K562 (cell line): ENCODE results near the gene CSNK1A1. TPM values are rescaled to one million over a fixed set of nuclear protein-coding genes. Genes with fewer than 3 reads are reported as not detected.
A peak's percentile ranks its signal among the peaks of the same experiment; 100 is the strongest.

Source experiments
- ARID1B ChIP-seq: fragments of 450-650 bp; IDR thresholded peaks from 2 replicates; pipeline ENCODE4 v1.6.1; 2016; ENCODE audit warnings: antibody characterized with exemption, mild to moderate bottlenecking, inconsistent platforms
- ARID2 ChIP-seq: fragments of 450-650 bp; IDR thresholded peaks from 2 replicates; pipeline ENCODE4 v1.6.1; 2017; ENCODE audit warnings: antibody characterized with exemption, mild to moderate bottlenecking
- ASH1L ChIP-seq: fragments of 450-650 bp; IDR thresholded peaks from 2 replicates; pipeline ENCODE4 v1.6.1; 2018; ENCODE audit warnings: borderline replicate concordance, mild to moderate bottlenecking, low read depth; ENCODE audit not compliant: partially characterized antibody
- ATF7 ChIP-seq: fragments of 450-650 bp; IDR thresholded peaks from 2 replicates; pipeline ENCODE4 v1.7.1; 2014; ENCODE audit warnings: mild to moderate bottlenecking, moderate library complexity
- CREB1 ChIP-seq, 2 experiments: sonication (generic) in 1 of 2; formaldehyde crosslinking in 1 of 2; IDR thresholded peaks; 2 replicates each; pipeline versions ENCODE4 v1.6.1 to v1.8.0; 2012 to 2022; ENCODE audit warnings: inconsistent platforms in 1 of 2, mild to moderate bottlenecking in 1 of 2, missing genetic modification reagents in 1 of 2, moderate library complexity in 1 of 2
- FOXK1 ChIP-seq: sonication (generic); formaldehyde crosslinking; IDR thresholded peaks from 2 replicates; pipeline ENCODE4 v1.8.0; 2022; ENCODE audit warnings: missing genetic modification reagents, mild to moderate bottlenecking, borderline replicate concordance
- FOXP1 ChIP-seq: sonication (generic); formaldehyde crosslinking; IDR thresholded peaks from 2 replicates; pipeline ENCODE4 v1.8.0; 2022; ENCODE audit warnings: mild to moderate bottlenecking, missing genetic modification reagents
- NELFE ChIP-seq: IDR thresholded peaks from 2 replicates; pipeline ENCODE4 v1.6.1; 2011; ENCODE audit warnings: mild to moderate bottlenecking; ENCODE audit not compliant: insufficient read depth, insufficient read length
- NEUROD1 ChIP-seq: fragments of 150-350 bp; IDR thresholded peaks from 2 replicates; pipeline ENCODE4 v1.6.1; 2014; ENCODE audit warnings: borderline replicate concordance, low read length, low read depth; ENCODE audit not compliant: partially characterized antibody
- OTX1 ChIP-seq: fragments of 450-650 bp; formaldehyde crosslinking; IDR thresholded peaks from 2 replicates; pipeline ENCODE4 v1.4.0; 2022; ENCODE audit warnings: mild to moderate bottlenecking
- TARDBP ChIP-seq: fragments of 450-650 bp; IDR thresholded peaks from 2 replicates; pipeline ENCODE4 v1.6.1; 2016
- TFE3 ChIP-seq: fragments of 450-650 bp; formaldehyde crosslinking; IDR thresholded peaks from 2 replicates; pipeline ENCODE4 v1.4.0; 2020; ENCODE audit warnings: mild to moderate bottlenecking, mixed read lengths
- THAP12 ChIP-seq: fragments of 250-450 bp; sonication (Bioruptor Pico); IDR thresholded peaks from 2 replicates; pipeline ENCODE4 v1.9.0; 2021; ENCODE audit warnings: mild to moderate bottlenecking, inconsistent platforms
- U2AF2 ChIP-seq: fragments of 200-400 bp; formaldehyde crosslinking; optimal IDR thresholded peaks from 2 replicates; pipeline ENCODE3; 2017; ENCODE audit warnings: low read depth, mild to moderate bottlenecking, low read length
- ZBTB1 ChIP-seq: sonication (generic); formaldehyde crosslinking; IDR thresholded peaks from 2 replicates; pipeline ENCODE4 v1.8.1; 2023; ENCODE audit warnings: missing genetic modification reagents, low read depth, mild to moderate bottlenecking, borderline replicate concordance
- ZFX ChIP-seq: sonication (generic); formaldehyde crosslinking; IDR thresholded peaks from 2 replicates; pipeline ENCODE4 v1.8.0; 2022; ENCODE audit warnings: mild to moderate bottlenecking, missing genetic modification reagents, moderate library complexity
- ZMIZ1 ChIP-seq, 2 experiments: fragments of 150-350 bp in 1 of 2; IDR thresholded peaks; 2 replicates each; pipeline ENCODE4 v1.6.1; 2012 to 2016; ENCODE audit warnings: low read depth in 2 of 2, low read length in 2 of 2, mild to moderate bottlenecking in 1 of 2, moderate library complexity in 1 of 2
- ZNF277 ChIP-seq: fragments of 250-450 bp; sonication (Bioruptor Pico); IDR thresholded peaks from 2 replicates; pipeline ENCODE4 v1.8.0; 2022; ENCODE audit warnings: inconsistent platforms, mild to moderate bottlenecking, moderate library complexity, borderline replicate concordance
- polyA plus RNA-seq, 8 experiments: library from polyadenylated mRNA; depleted of rRNA in 4 of 8; stranded (reverse) in 5 of 8; unstranded in 3 of 8; fragments of >200 nt; fragmentation: Nextera tagmentation in 2 of 8; fragmentation: Illumina TruSeq in 1 of 8; extraction: Ambion mirVana in 2 of 8; extraction: Trizol in 1 of 8; gene quantifications; 2 replicates each; pipeline versions ENCODE4 v1.2.1 to v1.2.3, GENCODE V29; 2011 to 2014; ENCODE audit warnings: inconsistent platforms in 1 of 8, missing spikeins in 1 of 8
- total RNA-seq, 7 experiments: library from RNA; depleted of rRNA in 6 of 7; stranded (reverse); fragments of >200 nt in 6 of 7; fragmentation: Illumina TruSeq in 2 of 7; extraction: Trizol in 2 of 7; gene quantifications; 2 replicates each; pipeline versions ENCODE4 v1.2.1 to v1.2.3, GENCODE V29; 2011 to 2021; ENCODE audit warnings: low replicate concordance in 1 of 7

CSNK1A1 gene
- total and polyA plus RNA-seq, 9 of the 15 experiments (the other 6 are each of a cell fraction or from before 2014, with no cell fraction given) = 49.1 to 196 (median 154) TPM

- no peak for TF ChIP-seq ZBTB1 (CRISPR knock-in tag)
- no peak for TF ChIP-seq CREB1 (IDR thresholded peaks at IDR 0.05)
- no peak for TF ChIP-seq CREB1 (CRISPR knock-in tag; IDR thresholded peaks at IDR 0.05)
- no peak for TF ChIP-seq U2AF2
- TF ChIP-seq TFE3 (CRISPR knock-in tag) = no peak
- no peak for TF ChIP-seq ASH1L
- TF ChIP-seq FOXK1 (CRISPR knock-in tag) = no peak
- peak; percentile 28 for TF ChIP-seq NEUROD1
- no peak for TF ChIP-seq ZMIZ1 (IDR thresholded peaks at IDR 0.05; ENCODE audit: low read depth in 2 of 2, low read length in 2 of 2)
- no peak for TF ChIP-seq NELFE
- TF ChIP-seq ZNF277 (CRISPR knock-in tag) = no peak
- no peak for TF ChIP-seq THAP12 (CRISPR knock-in tag)
- no peak for TF ChIP-seq ARID2
- TF ChIP-seq ATF7 = peak; percentile 63; the same call in 1 of the 2 replicates
- TF ChIP-seq TARDBP = no peak
- no peak for TF ChIP-seq FOXP1 (CRISPR knock-in tag)
- peak; percentile 71 for TF ChIP-seq ARID1B
- TF ChIP-seq ZFX (CRISPR knock-in tag) = peak; percentile 74
- 0 out of 2 replicates have a peak, but pooled peaks have one; percentile 53 for TF ChIP-seq OTX1 (CRISPR knock-in tag)
Measured at GRCh38 chr5:149445739-149446369, 105.4 kb downstream of the CSNK1A1 start (continued).
